ENCODE data around the gene SLC6A12.
A peak's percentile ranks its signal among the peaks of the same experiment; 100 is the strongest.

Gene SLC6A12

DNA sequence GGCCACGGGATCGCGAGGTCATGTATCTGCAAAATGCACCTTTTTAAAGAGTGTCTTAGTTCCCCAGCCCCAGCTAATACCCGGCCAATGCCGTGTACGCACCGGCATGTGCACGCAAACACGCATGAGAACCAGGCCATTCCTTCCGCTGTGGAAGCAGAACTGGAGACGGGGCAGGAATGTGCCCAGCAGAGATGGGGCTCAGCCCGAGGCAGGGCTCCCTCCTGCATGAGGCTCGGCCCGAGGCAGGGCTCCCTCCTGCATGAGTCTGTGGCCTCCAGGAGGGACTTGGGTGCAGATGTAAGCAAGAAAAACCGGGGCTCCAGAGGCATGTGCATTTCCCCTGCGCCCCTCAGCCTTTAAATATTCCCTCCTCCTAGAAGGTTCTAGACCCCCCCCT is 38.2 kb downstream of the SLC6A12 start:
- H3K36me3 ChIP-seq (ENCODE audit: control insufficient read depth in 2 of 2, insufficient read depth in 2 of 2, low read length in 2 of 2): no peaks in the 10 kb centered on the region
- no peak overlapping the region for H3K4me3 ChIP-seq (ENCODE audit: low read length in 2 of 2)
- H3K9me3 ChIP-seq (ENCODE audit: control insufficient read depth in 2 of 2, low read length in 2 of 2): no peaks in the 10 kb centered on the region
- no peak overlapping the region for H3K27ac ChIP-seq (ENCODE audit: low read depth in 2 of 2, low read length in 2 of 2)
- no peaks in the 10 kb centered on the region for H3K27me3 ChIP-seq (ENCODE audit: control insufficient read depth in 2 of 2, insufficient read depth in 2 of 2, low read length in 2 of 2)
- no peak overlapping the region for H3K9ac ChIP-seq (ENCODE audit: low read depth in 1 of 2, low read length in 2 of 2)
- H3K4me1 ChIP-seq (ENCODE audit: control insufficient read depth in 2 of 2, insufficient read depth in 2 of 2, low read length in 2 of 2): peaks cover 8 to 42% of the 10 kb centered on the region in 2 donors

DNA sequence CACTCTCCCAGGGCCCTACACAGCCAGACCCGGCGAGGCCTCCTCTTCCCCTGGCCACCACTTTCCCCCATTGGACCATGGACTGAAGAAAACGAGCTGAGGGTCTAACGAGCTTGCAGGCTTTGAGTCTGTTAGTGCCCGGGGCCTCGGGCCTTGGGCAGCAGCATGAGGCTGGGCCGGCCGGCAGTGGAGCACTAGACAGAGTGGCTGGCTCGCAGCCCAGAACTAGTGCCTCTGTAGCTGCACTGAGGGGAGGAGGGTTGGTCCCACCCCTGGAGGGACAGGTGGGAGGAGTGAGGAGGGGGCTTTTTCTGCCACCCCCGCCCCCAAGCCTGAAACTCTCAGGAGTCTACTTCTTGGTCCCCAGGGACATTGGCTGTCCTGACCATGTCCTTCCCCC is 38.7 kb downstream of the SLC6A12 start:
- Histone ChIP-seq H3K9me3 (ENCODE audit: control insufficient read depth in 2 of 2, low read length in 2 of 2) (no peaks in the 10 kb centered on the region), H3K27me3 (ENCODE audit: control insufficient read depth in 2 of 2, insufficient read depth in 2 of 2, low read length in 2 of 2) (no peaks in the 10 kb centered on the region), H3K4me3 (ENCODE audit: low read length in 2 of 2) (no peak overlapping the region), H3K36me3 (ENCODE audit: control insufficient read depth in 2 of 2, insufficient read depth in 2 of 2, low read length in 2 of 2) (no peaks in the 10 kb centered on the region), H3K9ac (ENCODE audit: low read depth in 1 of 2, low read length in 2 of 2) (no peak overlapping the region), H3K4me1 (ENCODE audit: control insufficient read depth in 2 of 2, insufficient read depth in 2 of 2, low read length in 2 of 2) (peaks cover 8 to 42% of the 10 kb centered on the region in 2 donors), H3K27ac (ENCODE audit: low read depth in 2 of 2, low read length in 2 of 2) (no peak overlapping the region)

DNA sequence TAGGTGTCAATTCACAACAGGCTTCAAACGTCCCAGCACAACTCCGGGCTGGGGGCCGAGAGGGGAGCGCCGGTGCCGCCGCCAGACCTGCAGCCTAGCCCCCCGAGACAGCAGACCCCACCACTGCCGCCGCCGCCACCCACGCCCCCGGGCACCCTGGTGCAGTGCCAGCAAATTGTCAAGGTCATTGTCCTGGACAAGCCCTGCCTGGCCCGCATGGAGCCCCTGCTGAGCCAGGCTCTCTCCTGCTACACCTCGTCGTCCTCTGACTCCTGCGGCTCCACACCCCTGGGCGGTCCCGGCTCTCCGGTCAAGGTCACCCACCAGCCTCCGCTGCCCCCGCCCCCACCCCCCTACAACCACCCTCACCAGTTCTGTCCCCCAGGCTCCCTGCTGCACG is 39.4 kb downstream of the SLC6A12 start:
- Histone ChIP-seq H3K9me3 (ENCODE audit: control insufficient read depth in 2 of 2, low read length in 2 of 2) (no peaks in the 10 kb centered on the region), H3K27me3 (ENCODE audit: control insufficient read depth in 2 of 2, insufficient read depth in 2 of 2, low read length in 2 of 2) (no peaks in the 10 kb centered on the region), H3K4me1 (ENCODE audit: control insufficient read depth in 2 of 2, insufficient read depth in 2 of 2, low read length in 2 of 2) (peaks cover 8 to 40% of the 10 kb centered on the region in 2 donors), H3K9ac (ENCODE audit: low read depth in 1 of 2, low read length in 2 of 2) (no peak overlapping the region), H3K4me3 (ENCODE audit: low read length in 2 of 2) (no peak overlapping the region), H3K36me3 (ENCODE audit: control insufficient read depth in 2 of 2, insufficient read depth in 2 of 2, low read length in 2 of 2) (no peaks in the 10 kb centered on the region), H3K27ac (ENCODE audit: low read depth in 2 of 2, low read length in 2 of 2) (no peak overlapping the region)

DNA sequence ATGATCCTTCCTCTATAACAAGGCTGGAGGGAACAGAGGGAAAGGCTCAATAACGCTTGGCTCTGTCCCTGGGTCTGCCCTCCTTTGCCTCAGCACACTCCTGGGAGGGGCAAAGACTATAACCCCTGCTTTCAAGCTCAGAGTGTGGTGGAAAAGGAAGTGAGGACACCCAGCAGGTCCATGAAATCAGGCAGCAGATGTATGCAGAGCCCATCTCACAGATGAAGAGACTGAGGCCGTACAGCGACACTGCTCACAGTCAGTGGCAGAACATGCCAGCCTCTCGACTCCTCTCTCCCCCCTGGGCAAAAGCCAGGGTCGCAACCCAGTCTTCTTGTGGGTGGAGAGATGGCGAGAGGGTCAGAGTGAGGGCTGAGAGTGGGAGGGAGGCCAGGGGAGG is 39.8 kb downstream of the SLC6A12 start:
- Histone ChIP-seq H3K9me3 (ENCODE audit: control insufficient read depth in 2 of 2, low read length in 2 of 2) (no peaks in the 10 kb centered on the region), H3K9ac (ENCODE audit: low read depth in 1 of 2, low read length in 2 of 2) (no peak overlapping the region), H3K27ac (ENCODE audit: low read depth in 2 of 2, low read length in 2 of 2) (no peak overlapping the region), H3K4me1 (ENCODE audit: control insufficient read depth in 2 of 2, insufficient read depth in 2 of 2, low read length in 2 of 2) (peaks cover 8 to 40% of the 10 kb centered on the region in 2 donors), H3K27me3 (ENCODE audit: control insufficient read depth in 2 of 2, insufficient read depth in 2 of 2, low read length in 2 of 2) (no peaks in the 10 kb centered on the region), H3K36me3 (ENCODE audit: control insufficient read depth in 2 of 2, insufficient read depth in 2 of 2, low read length in 2 of 2) (no peaks in the 10 kb centered on the region), H3K4me3 (ENCODE audit: low read length in 2 of 2) (no peak overlapping the region)

DNA sequence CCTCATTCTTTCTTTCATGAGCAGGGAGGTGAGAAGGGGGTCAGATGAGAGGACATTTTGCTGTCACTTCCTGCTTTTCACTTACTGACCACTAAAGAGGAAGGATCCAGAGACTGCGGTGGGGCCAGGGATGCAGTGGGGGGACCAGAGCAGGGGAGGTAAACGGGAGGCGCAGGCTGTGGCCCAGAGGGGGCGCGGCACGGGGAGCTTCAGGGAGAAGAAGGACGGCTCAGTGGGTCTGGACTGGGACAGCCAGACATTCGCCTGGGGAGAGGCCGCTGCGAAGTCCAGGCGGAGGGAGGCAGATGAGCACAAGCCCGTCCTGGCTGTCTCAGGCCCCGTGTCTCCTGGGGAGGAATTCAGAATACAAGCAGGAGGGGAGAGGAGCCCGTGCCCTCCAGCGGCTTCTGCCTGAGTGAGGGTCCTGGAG is 41.2 kb downstream of the SLC6A12 start:
- no peaks in the 10 kb centered on the region for H3K9me3 ChIP-seq (ENCODE audit: control insufficient read depth in 2 of 2, low read length in 2 of 2)
- no peak overlapping the region for H3K4me3 ChIP-seq (ENCODE audit: low read length in 2 of 2)
- peaks cover 8 to 41% of the 10 kb centered on the region in 2 donors for H3K4me1 ChIP-seq (ENCODE audit: control insufficient read depth in 2 of 2, insufficient read depth in 2 of 2, low read length in 2 of 2)
- H3K36me3 ChIP-seq (ENCODE audit: control insufficient read depth in 2 of 2, insufficient read depth in 2 of 2, low read length in 2 of 2): no peaks in the 10 kb centered on the region
- H3K27ac ChIP-seq (ENCODE audit: low read depth in 2 of 2, low read length in 2 of 2): peak overlapping the region in 1 of 2 donors; percentile 2
- H3K9ac ChIP-seq (ENCODE audit: low read depth in 1 of 2, low read length in 2 of 2): no peak overlapping the region
- H3K27me3 ChIP-seq (ENCODE audit: control insufficient read depth in 2 of 2, insufficient read depth in 2 of 2, low read length in 2 of 2): no peaks in the 10 kb centered on the region

DNA sequence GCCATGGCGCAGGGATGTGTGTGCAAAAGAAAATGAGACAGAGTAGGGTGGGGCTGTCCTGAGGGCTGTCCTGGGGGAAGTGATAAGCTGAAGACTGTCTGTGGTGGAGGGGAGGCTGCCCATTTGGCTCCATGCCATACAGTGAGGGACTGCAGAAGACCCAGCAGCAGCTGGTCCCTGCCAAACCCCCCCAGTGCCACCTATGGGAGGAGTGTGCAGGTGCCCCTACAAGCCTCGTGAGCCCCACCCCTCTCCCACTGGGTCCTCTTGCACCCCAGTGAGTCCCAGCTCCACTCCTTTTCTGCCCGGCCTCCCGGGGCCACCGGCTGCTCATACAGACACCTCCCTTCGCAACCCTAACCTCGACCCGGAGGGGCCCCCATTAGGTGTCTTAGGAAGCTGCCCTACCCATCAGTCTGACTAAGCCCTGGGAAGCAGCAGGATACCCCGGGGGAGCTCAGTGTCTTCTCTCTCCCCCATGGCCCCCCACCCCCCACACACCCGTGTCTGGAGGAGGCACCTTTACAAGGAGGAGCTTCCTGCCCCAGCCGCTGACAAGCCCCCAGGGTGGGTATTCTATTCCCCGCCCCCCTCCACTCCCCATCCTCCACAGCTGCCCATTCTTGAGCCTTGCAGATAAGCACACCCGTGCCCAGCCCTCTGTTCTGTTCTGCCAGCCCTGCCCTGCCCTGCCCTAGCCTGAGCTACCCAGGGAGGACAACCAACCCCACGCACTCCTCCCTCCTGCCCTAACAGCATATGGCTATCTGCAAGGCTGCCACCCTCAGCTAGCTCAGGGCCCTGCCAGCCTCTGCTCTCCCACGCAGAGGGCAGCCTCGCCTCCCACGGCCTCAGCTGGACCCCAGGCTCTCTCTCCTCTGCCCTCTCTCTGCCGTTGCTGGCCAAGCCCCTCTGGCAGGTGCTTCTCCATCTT is 41.9 kb downstream of the SLC6A12 start:
- no peak overlapping the region for H3K4me3 ChIP-seq (ENCODE audit: low read length in 2 of 2)
- no peaks in the 10 kb centered on the region for H3K27me3 ChIP-seq (ENCODE audit: control insufficient read depth in 2 of 2, insufficient read depth in 2 of 2, low read length in 2 of 2)
- H3K27ac ChIP-seq (ENCODE audit: low read depth in 2 of 2, low read length in 2 of 2): peak overlapping the region in 1 of 2 donors; percentile 2
- no peaks in the 10 kb centered on the region for H3K9me3 ChIP-seq (ENCODE audit: control insufficient read depth in 2 of 2, low read length in 2 of 2)
- no peaks in the 10 kb centered on the region for H3K36me3 ChIP-seq (ENCODE audit: control insufficient read depth in 2 of 2, insufficient read depth in 2 of 2, low read length in 2 of 2)
- peaks cover 9 to 43% of the 10 kb centered on the region in 2 donors for H3K4me1 ChIP-seq (ENCODE audit: control insufficient read depth in 2 of 2, insufficient read depth in 2 of 2, low read length in 2 of 2)
- no peak overlapping the region for H3K9ac ChIP-seq (ENCODE audit: low read depth in 1 of 2, low read length in 2 of 2)

DNA sequence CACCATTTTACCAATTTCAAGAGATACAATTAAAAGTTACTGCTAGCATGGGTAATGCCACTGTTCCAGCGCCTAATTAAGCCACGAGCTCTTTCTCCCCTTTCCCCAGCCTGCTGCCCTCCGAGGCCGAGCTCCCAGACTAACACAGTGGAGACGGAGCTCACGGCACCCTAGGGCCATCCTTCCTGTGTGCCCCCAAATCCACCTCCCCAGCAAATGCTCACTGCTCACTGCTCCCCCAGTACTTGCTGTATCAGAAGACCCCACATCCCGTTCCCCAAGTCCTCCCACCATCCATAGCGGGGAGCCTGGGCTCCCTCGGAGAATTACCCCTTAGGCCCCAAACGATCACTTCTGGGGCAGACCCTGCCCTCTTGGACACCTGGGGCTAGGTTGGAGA is 42.7 kb downstream of the SLC6A12 start:
- Histone ChIP-seq H3K27ac (ENCODE audit: low read depth in 2 of 2, low read length in 2 of 2) (no peak overlapping the region), H3K36me3 (ENCODE audit: control insufficient read depth in 2 of 2, insufficient read depth in 2 of 2, low read length in 2 of 2) (no peaks in the 10 kb centered on the region), H3K4me1 (ENCODE audit: control insufficient read depth in 2 of 2, insufficient read depth in 2 of 2, low read length in 2 of 2) (peaks cover 7 to 36% of the 10 kb centered on the region in 2 donors), H3K27me3 (ENCODE audit: control insufficient read depth in 2 of 2, insufficient read depth in 2 of 2, low read length in 2 of 2) (no peaks in the 10 kb centered on the region), H3K9me3 (ENCODE audit: control insufficient read depth in 2 of 2, low read length in 2 of 2) (no peaks in the 10 kb centered on the region), H3K9ac (ENCODE audit: low read depth in 1 of 2, low read length in 2 of 2) (no peak overlapping the region), H3K4me3 (ENCODE audit: low read length in 2 of 2) (no peak overlapping the region)

DNA sequence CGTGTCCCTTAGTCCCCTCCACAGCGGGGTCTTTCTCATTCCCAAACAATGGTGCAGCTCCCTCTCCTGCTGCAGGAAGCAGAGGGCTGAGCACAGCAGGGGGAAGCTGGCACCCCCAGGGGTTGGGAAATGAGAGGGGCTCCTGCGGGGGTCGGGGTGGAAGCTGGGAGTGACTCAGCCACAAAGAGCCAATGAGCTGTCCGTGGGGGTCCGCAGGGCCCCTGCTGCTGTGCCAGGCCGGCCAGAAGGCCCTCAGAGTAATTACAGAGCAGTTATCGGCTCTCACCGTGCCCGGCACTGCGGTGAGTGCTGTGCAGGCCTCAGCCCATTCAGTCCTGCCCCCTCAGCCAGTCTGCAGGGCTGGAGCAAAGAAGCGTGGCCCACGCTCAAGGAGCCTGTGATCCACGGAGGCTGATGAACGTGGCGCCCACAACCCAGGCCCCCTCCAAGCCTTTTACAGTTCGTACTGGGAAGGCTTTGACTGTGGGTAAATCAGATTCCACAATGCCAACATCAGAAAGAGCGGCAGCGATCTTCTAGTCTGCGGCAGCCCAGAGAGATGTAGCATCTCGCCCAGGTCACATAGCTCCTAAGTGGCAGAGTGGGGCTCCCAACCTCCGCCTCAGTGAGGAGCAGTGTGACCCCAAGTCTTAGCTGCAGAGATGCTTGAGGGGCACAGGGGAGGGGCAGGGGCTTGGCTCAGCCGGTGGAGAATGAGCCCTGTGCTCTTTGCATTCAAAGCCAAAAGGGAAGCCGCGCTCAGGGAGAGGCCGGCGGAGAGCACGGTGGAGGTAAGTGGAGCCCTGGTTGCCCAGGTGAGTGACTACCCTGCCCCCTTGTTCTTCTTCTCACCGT is 43.4 kb downstream of the SLC6A12 start:
- H3K27ac ChIP-seq (ENCODE audit: low read depth in 2 of 2, low read length in 2 of 2): no peak overlapping the region
- H3K4me1 ChIP-seq (ENCODE audit: control insufficient read depth in 2 of 2, insufficient read depth in 2 of 2, low read length in 2 of 2): peaks cover 7 to 30% of the 10 kb centered on the region in 2 donors
- no peak overlapping the region for H3K9ac ChIP-seq (ENCODE audit: low read depth in 1 of 2, low read length in 2 of 2)
- no peaks in the 10 kb centered on the region for H3K36me3 ChIP-seq (ENCODE audit: control insufficient read depth in 2 of 2, insufficient read depth in 2 of 2, low read length in 2 of 2)
- no peak overlapping the region for H3K4me3 ChIP-seq (ENCODE audit: low read length in 2 of 2)
- no peaks in the 10 kb centered on the region for H3K9me3 ChIP-seq (ENCODE audit: control insufficient read depth in 2 of 2, low read length in 2 of 2)
- H3K27me3 ChIP-seq (ENCODE audit: control insufficient read depth in 2 of 2, insufficient read depth in 2 of 2, low read length in 2 of 2): no peaks in the 10 kb centered on the region

DNA sequence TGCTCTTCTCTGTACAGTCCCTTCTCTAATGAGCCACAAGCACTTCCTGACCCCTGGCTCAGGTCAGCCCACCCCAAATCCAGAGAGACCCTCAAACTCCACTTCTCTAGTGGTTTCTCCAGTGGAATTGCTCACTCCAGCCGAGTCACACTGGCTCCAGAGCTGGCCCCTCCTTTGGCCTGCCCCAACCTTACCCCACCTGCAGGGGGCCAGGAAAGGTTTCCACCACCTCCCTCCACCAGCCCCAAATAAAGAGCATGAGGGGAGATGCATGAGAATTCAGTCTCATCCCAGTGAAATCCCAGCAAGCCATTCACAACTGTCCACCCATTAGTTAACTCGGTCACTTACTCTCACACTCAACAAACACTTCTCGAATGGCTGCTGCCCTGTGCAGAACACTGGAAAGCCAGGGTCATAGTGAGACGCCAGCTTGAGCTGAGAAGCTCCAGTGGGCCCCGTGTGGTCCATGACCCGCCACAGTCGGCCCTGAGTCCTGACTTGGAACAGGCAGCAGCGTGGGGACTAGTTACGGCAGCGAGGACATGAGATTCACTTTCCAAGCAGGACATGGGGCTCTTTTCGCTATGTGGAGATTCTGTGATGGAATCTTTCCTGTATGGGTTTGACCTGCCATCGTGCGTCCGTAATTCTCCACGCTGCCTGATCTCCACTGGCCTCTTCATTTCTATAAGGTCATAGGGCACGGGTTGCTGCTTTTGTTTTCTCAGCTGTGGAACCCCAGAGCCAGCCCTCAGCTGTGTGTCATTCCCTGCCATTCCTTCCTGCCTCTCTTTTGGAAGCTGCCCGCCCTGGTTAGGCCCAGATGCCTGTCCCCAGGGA is 44.2 kb downstream of the SLC6A12 start:
- peaks cover 7 to 24% of the 10 kb centered on the region in 2 donors for H3K4me1 ChIP-seq (ENCODE audit: control insufficient read depth in 2 of 2, insufficient read depth in 2 of 2, low read length in 2 of 2)
- H3K36me3 ChIP-seq (ENCODE audit: control insufficient read depth in 2 of 2, insufficient read depth in 2 of 2, low read length in 2 of 2): no peaks in the 10 kb centered on the region
- no peak overlapping the region for H3K9ac ChIP-seq (ENCODE audit: low read depth in 1 of 2, low read length in 2 of 2)
- H3K4me3 ChIP-seq (ENCODE audit: low read length in 2 of 2): no peak overlapping the region
- H3K27ac ChIP-seq (ENCODE audit: low read depth in 2 of 2, low read length in 2 of 2): no peak overlapping the region
- H3K9me3 ChIP-seq (ENCODE audit: control insufficient read depth in 2 of 2, low read length in 2 of 2): no peaks in the 10 kb centered on the region
- H3K27me3 ChIP-seq (ENCODE audit: control insufficient read depth in 2 of 2, insufficient read depth in 2 of 2, low read length in 2 of 2): no peaks in the 10 kb centered on the region

Measured in mucosa of rectum (tissue), 2 donors.